Stimulated activated CD4-positive, alpha-beta T cell treated with anti-CD3 and anti-CD28 coated beads, TNF-alpha, amount 100 ng/mL, for 1 hour (primary cell): ENCODE data around the gene KRTAP10-5.

Experiments
- DNase-seq, 3 donors: peaks; one replicate each; pipeline ENCODE4 v3.0.0-alpha.2; 2020; ENCODE audit warnings: low read depth in 3 of 3, low spot score in 1 of 3

The KRTAP10-5 gene

GRCh38 chr21:44530903-44531605 is 49.4 kb downstream of the KRTAP10-5 start:
- DNase-seq: no peak

GRCh38 chr21:44530221-44530902 is 50.0 kb downstream of the KRTAP10-5 start:
- DNase-seq: no peak

GRCh38 chr21:44529503-44530125 is 50.8 kb downstream of the KRTAP10-5 start:
- DNase-seq: no peak
